Heart left ventricle (tissue), 13 donors: ENCODE measurements around the gene MALRD1.

Experiments
- CTCF ChIP-seq, 12 donors: fragments of 200-600 bp; sonication (generic) in 4 of 12; IDR thresholded peaks; one replicate each; pipeline versions ENCODE4 v1.5.0 to v1.8.0; 2018 to 2022; ENCODE audit warnings: antibody characterized with exemption in 12 of 12, mild to moderate bottlenecking in 5 of 12
- POLR2A ChIP-seq, 2 donors: fragments of 450-650 bp; IDR thresholded peaks; one replicate each; pipeline ENCODE4 v1.6.1; 2017; ENCODE audit warnings: antibody characterized with exemption in 2 of 2, mild to moderate bottlenecking in 2 of 2, moderate library complexity in 2 of 2
- donor health status: ischemic (EF 13 %, LVEDD 7.1; RV severe dilation, severe dysfunction).
- donor health status: DM: no; HTN: yes; CAD: no.
- donor health status: DM: no; HTN: no; CAD: no.
- donor health status: ischemic (EF 25% LVEDD 6.9; RV normal size, moderate dysfunction).
- donor health status: ischemic (EF 25% LVEDD 5.7; RV mildly dilated, moderate dysfunction).
- donor health status: ischemic (EF 35%, LVEDD 5.7; RV mildly dilated, moderate dysfunction).
- donor health status: nonischemic (EF 11% LVEDD 7.7; RV severe dilation, severe dysfunction).
- donor health status: DM: yes; HTN: yes; CAD: no.
- donor health status: PGD.
- donor health status: ischemic (EF 29% LVEDD 5.4; RV normal size, mild dysfunction).
- donor health status: nonischemic (EF 23%, LVEDD 6.1; RV moderate dilation, normal function).

- TF ChIP-seq POLR2A (IDR thresholded peaks at IDR 0.05) (no peak), CTCF (IDR thresholded peaks at IDR 0.05) (no peak)
Measured at GRCh38 chr10:19416164-19416563, 367.6 kb downstream of the MALRD1 start.
